GM21717 (cell line): ENCODE measurements around the gene PNLIP.

Source experiments
- ATAC-seq: cut with Tn5 transposase; IDR thresholded peaks from one replicate; pipeline ENCODE4 v1.9.1; 2021; ENCODE audit warnings: mild to moderate bottlenecking, moderate library complexity; ENCODE audit not compliant: unreplicated experiment

The PNLIP gene

DNA sequence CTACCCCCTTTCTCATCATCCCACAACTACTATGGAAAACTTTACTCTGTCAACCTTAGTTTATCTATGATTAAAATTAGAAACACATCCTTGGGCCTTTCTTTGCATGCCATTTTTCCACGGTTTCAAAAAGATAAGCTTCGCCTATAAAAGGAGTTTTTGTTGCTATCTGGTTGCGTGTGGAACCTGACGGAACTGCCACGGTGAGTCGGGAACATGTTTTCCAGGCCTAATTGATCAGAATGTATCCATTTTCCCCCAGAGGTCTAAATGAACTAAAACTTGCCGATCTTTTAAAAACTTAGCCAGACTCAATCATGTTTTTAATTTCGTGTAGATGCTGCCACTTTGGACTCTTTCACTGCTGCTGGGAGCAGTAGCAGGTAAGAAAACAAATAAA is at the start of gene PNLIP:
PNLIP (plus strand) TSS at position 176 of the 400 bp plus-strand sequence; CDS start at position 338, 162 bp downstream.
- ATAC-seq, result no peak

DNA sequence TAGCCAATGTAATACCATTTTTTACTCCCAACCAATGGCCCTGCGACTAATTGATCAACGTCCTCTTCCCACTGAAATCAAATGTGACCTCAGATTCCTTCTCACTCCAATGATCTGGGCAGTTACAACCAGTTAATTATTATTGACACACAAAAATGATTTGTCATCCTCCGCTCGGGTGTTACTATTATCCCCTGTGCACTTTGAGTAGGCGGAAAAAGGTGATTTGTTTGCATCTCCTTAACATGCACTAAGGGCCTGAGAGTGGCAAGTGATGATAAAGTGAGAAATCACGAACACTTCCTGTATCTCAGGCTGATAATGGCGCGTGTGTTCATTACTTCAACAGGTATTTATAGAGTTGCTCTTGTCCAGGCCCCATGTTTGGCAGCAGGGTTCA is 40.9 kb upstream of the PNLIP start:
- no peak for ATAC-seq

- ATAC-seq, result no peak
These were observed 35.2 kb upstream of the PNLIP start for GRCh38 chr10:116510565-116510964.

DNA sequence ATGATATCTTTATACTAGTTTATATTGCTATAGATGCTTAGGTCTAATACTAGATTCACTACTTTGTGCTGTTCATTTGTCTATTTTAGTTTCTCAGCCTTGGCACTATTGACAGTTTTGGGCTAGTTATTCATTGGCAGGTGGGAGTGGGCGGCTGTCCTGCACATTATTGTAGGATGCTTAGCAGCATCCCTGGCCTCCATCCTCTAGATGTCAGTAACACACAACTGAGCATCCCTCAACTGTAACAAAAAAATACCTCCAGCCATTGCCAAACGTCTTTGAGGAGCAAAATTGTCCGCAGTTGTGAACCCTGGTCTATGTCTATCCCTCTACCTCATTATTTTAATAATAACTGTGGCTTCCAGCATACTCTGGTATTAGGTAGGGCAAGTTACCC is 34.4 kb upstream of the PNLIP start:
- no peak for ATAC-seq

GRCh38 chr10:116521424-116522290 is 24.1 kb upstream of the PNLIP start:
- ATAC-seq, result peak; percentile 72

- no peak for ATAC-seq
These were observed 22.8 kb upstream of the PNLIP start for GRCh38 chr10:116522803-116523381.

DNA sequence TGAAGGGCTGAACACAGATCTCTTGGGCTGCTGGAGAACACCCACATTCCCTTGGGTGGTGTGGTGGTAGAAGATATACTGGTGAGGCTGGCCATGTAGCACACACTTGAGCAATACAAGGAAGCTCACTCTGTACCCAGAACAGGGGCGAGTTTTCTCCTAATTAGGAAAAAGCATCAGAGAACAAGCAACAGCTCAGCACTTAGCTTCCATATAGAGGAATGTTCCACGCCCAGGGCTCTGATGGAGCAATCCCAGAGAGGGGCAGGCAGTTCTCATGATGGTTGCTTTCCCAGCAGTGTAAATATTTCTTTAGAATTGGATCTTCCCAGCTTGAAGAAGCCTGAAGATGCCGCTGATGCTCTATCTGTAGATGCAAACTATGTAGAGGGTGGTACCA is 21.0 kb upstream of the PNLIP start:
- no peak for ATAC-seq

DNA sequence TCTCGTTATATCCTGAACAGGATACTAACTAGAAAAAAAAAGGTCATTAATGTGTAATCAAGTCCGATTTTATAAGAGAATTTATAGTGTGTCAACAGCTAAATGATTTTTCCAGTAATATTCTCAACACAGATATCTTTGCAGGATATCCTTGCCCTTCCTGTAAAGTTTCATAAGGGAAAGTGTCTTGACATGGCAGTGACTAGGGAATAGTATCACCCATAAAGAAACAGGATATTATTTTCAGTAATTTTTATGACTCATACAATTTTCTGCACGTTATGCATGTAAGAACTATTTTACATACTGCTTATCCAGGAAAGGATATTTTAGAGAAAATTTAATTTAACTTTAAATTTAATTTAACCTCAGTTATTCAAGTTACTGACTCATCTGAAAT is 19.5 kb upstream of the PNLIP start:
- no peak for ATAC-seq

DNA sequence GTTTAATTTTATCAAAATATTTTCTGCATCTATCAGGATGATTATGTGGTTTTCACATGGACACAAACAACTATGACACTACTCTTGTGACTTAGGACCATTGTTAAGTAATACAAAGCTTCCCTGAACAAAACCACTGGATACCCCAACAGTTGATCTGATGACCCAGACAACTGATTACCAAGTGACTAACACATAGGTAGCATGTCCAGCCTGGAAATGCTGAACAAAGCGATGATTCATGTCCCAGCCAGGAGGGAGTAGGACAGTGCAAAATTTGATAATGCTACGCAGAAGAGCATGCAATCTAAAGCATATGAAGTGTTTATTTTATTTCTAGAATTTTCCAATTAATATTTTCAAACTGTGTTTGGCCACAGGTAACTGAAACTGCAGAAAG is 8.9 kb upstream of the PNLIP start:
- ATAC-seq, result no peak

GRCh38 chr10:116538456-116538855 is 7.3 kb upstream of the PNLIP start:
- ATAC-seq, result no peak

- no peak for ATAC-seq
These were observed 6.7 kb upstream of the PNLIP start for GRCh38 chr10:116538992-116539391.

- ATAC-seq, result no peak
These were observed 4.9 kb upstream of the PNLIP start for GRCh38 chr10:116540814-116541213.

GRCh38 chr10:116542007-116542677 is 3.6 kb upstream of the PNLIP start:
- no peak for ATAC-seq

- ATAC-seq, result no peak
These were observed 609 bp upstream of the PNLIP start for GRCh38 chr10:116545122-116545521.

DNA sequence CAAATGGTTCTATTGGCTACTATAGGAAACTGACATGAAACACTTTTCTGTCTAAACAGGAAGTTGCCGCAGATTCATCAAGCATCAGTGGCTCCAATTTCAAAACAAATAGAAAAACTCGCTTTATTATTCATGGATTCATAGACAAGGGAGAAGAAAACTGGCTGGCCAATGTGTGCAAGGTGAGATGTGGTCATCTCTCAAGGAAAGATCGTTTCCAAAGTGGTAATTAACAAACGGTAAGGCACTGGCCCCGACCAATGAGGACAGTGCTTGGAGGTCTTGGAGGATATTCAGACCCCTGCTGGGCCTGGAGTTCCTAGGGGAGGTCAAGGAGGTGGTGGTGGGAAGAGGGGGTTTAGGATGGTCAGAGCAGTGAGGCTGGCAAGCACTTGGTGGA is 2.6 kb downstream of the PNLIP start:
- ATAC-seq, result no peak

DNA sequence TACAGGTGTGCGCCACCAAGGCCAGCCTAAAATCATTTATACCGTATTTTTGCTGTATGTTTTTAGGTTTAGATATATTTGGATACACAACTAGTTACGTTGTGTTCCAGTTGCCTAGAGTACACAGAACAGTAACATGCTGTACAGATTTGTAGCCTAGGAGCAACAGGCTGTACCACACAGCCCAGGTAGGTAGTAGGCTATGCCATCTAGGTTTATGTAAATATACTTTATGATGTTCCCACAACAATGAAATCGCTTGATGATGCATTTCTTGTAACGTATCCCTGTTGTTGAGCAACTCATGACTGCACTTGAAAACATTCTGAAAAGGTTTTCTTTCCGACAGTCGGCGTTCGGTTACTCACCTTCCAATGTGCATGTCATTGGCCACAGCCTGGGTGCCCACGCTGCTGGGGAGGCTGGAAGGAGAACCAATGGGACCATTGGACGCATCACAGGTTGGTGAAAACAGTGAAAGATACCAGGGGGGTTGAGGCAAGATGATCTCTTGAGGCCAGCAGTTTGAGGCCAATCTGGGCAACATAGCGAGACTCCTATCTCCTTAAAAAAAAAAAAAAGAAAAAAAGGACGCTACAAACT is 7.7 kb downstream of the PNLIP start:
- ATAC-seq, result no peak

- no peak for ATAC-seq
These were observed 8.9 kb downstream of the PNLIP start for GRCh38 chr10:116554628-116555027.

- ATAC-seq, result no peak
These were observed 10.1 kb downstream of the PNLIP start for GRCh38 chr10:116555880-116556279.

DNA sequence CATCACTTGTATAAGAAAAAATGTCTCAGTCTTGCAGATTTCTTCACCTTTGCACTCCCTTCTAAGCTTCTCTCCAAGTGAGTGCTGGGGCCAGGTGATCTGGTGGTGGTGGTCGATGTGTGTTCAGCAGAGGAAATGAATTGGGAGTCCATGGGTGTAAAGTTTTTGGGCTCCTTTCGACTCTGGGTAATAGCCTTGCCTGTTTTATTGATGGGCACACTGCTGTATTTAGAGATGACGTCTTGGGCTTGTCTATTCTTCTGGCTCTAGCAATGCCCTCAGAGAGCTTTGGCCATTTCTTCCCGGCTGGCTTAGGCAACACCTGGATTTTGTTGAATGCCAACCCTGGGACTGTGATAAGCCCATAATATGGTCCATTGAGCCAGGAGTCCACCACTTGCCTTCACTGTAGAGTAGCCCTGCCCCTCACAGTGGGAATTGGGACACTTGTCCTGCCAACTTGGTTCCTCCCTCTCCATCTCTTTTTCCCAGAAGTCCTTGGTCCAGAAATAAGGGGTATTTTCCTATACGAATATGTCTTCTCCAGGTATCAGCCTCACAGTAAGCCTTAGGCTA is 11.7 kb downstream of the PNLIP start:
- ATAC-seq, result no peak

DNA sequence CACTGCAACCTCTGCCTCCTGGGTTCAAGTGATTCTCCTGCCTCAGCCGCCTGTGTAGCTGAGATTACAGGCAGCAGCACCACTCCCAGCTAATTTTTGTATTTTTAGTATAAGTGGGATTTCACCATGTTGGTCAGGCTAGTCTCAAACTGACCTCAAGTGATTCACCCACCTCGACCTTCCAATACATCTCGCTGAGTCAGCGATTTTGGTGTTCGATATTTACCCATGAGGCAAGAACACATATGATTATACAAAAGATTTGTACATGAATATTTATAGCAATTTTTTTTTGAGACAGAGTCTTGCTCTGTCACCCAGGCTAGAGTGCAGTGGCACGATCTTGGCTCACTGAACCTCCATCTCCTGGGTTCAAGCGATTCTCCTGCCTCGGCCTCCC is 19.8 kb downstream of the PNLIP start:
- ATAC-seq, result no peak

DNA sequence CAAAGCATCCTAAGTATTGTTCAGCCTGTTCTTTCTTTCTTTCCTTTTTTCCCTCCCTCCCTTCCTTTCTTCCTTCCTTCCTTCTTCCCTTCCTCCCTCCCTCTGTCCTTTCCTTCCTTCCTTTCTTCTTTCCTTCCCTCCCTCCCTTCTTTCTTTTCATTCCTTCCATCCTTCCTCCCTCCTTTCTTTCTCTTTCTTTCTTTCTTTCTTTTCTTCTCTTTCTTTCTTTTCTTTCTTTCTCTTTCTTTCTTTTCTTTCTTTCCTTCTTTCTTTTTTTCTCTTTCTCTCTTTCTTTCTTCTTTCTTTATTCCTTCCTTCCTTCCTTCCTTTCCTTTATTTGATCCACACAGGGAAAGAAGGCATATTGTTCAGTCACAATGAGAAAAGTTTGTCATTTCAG is 21.2 kb downstream of the PNLIP start:
- ATAC-seq, result no peak
